ENCODE data around the gene LRP10.

The LRP10 gene

GRCh38 chr14:22837750-22838538, 33.6 kb upstream of the LRP10 start:
- no peak overlapping the region for H3K4me3 ChIP-seq (ENCODE audit: low read length)
- no peak for TF ChIP-seq ZNF274 (IDR thresholded peaks at IDR 0.05; ENCODE audit: low read depth, low read length)

DNA sequence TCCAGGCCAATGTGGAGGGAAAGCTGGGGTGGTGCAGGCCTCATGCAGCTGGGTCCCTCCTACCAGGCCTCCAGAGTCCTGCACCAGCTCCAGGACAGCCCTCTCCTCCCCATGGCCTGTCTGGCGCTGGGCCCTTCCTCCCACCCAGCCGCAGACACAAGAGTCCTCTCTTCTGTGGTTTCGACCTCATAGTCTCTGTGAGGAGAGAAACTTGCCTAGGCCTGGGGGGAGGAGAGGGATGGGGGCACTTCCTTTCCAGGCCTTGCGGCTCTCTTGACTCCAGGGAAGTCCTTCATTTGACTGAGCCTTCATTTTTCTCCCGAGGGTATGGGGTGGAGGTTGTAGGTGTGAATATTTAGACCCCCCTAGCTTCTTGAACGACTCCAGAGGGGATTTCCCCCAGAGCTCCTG, 32.9 kb upstream of the LRP10 start:
- TF ChIP-seq ZNF274 (IDR thresholded peaks at IDR 0.05; ENCODE audit: low read depth, low read length): no peak
- H3K4me3 ChIP-seq (ENCODE audit: low read length): no peak overlapping the region

DNA sequence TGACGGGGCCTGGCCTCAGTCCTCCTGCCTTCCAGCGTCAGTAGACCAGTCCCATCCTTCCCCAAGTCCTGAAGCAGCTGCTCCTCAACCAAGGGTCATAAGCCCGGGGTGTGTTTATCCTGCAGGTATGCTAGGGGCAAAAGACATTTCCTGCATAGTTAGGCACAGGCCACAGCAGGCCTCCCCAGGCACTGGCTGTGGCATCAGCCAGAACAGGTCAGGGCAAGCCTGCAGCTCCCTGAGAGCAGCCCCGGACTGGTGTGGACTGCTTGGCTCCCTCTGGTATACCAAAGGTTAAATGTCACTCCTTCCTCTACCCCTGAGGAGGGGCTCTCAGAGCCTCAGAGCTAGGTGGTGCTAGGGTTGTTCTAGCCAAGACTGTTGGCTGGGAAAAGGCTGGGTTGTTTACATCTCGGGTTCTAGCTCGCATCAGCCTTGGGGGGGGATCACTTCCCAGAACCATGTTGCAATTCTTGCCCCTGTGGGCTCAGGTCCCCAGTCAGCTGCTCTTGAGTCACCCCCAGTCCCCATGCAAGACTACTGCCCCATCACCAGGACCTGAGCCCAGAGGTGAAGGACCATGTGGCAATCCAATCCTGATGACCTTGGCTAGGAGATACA, 32.3 kb upstream of the LRP10 start:
- H3K4me3 ChIP-seq (ENCODE audit: low read length): no peak overlapping the region
- no peak for TF ChIP-seq ZNF274 (IDR thresholded peaks at IDR 0.05; ENCODE audit: low read depth, low read length)

DNA sequence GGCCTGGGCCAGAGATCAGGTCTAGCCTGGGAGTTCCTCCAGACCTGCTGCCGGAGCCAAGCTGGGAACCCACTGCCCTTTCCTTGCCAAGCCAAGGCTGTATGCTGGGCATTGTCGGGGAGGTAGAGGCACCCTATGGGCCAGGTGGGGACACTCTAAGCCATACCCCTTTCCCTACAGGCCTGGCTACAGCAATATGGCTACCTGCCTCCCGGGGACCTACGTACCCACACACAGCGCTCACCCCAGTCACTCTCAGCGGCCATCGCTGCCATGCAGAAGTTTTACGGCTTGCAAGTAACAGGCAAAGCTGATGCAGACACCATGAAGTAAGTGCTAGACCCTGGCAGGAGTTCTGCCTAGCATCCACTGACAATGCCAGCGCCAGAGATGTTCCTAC, 30.2 kb upstream of the LRP10 start:
- no peak for TF ChIP-seq ZNF274 (IDR thresholded peaks at IDR 0.05; ENCODE audit: low read depth, low read length)
- no peak overlapping the region for H3K4me3 ChIP-seq (ENCODE audit: low read length)

DNA sequence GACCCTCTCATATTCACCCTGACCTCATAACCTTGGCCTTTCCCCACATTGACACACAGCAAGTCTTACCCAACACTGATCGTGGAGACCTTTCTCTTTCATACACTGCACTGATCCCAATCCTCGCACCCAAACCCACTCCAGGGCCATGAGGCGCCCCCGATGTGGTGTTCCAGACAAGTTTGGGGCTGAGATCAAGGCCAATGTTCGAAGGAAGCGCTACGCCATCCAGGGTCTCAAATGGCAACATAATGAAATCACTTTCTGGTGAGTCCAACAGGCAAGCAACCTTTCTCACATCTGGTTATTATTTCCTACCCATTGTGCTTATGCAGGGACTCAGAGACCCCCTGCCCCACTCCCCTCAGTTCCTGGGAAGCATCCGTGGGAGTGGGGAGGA, 29.8 kb upstream of the LRP10 start:
- no peak overlapping the region for H3K4me3 ChIP-seq (ENCODE audit: low read length)
- no peak for TF ChIP-seq ZNF274 (IDR thresholded peaks at IDR 0.05; ENCODE audit: low read depth, low read length)

GRCh38 chr14:22842211-22843122, 29.1 kb upstream of the LRP10 start:
- no peak for TF ChIP-seq ZNF274 (IDR thresholded peaks at IDR 0.05; ENCODE audit: low read depth, low read length)

DNA sequence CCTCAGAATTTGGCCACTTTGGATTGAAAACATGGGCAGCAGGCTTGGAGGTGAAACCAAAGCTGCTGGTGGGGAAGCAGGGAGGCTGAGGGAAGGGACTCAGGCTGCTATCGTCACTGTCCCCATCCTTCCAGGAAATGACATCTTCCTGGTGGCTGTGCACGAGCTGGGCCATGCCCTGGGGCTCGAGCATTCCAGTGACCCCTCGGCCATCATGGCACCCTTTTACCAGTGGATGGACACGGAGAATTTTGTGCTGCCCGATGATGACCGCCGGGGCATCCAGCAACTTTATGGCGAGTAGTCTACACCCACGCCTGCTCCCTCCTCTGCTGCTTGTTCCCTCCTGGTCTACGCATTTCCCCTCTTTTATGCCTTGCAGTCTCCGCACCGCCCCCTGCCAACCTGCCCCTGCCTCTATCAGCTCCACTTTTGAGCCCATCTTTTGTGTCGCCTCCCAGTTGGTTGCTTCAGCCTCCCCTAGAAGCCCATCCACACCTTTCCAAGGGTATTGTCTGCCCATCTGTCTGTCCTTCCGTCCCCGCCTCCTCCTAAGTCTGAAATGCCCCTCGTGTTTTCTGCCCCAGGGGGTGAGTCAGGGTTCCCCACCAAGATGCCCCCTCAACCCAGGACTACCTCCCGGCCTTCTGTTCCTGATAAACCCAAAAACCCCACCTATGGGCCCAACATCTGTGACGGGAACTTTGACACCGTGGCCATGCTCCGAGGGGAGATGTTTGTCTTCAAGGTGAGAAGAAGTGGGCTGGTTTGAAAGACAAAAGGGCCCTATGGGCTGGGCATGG, 28.2 kb upstream of the LRP10 start:
- TF ChIP-seq ZNF274 (IDR thresholded peaks at IDR 0.05; ENCODE audit: low read depth, low read length): no peak
- no peak overlapping the region for H3K4me3 ChIP-seq (ENCODE audit: low read length)

More at GRCh38 chr14:22842211-22843122, 29.1 kb upstream of the LRP10 start:
- H3K4me3 ChIP-seq (ENCODE audit: low read length): no peak overlapping the region

DNA sequence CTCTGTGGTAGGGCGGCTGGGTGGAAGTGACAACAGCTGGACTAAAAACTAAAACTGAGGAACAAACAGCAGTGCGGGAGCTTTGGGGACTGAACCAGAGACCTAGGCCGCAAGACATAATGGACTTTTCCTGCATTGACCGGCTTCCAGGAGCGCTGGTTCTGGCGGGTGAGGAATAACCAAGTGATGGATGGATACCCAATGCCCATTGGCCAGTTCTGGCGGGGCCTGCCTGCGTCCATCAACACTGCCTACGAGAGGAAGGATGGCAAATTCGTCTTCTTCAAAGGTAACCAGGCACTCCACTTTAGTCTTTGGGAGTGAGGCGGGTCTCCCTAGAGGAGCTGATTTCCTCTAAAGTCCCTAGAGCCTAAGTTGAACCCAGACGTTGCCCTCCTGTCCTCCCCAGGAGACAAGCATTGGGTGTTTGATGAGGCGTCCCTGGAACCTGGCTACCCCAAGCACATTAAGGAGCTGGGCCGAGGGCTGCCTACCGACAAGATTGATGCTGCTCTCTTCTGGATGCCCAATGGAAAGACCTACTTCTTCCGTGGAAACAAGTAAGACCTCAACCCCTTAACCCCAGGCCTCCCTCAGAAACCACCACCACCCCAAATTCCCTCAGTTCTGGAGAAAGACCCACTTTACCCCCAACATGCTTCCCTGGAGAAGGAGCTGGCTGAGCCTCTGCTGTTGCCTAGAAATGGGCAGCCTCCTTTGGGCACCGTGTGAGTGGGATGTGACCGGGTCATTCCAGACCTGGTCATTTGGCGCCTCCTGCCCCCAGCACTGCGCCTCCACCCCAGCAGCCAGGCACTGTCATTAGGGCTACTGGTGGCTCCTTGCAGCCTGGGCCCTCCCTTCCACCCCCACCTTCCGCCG, 27.1 kb upstream of the LRP10 start:
- H3K4me3 ChIP-seq (ENCODE audit: low read length): no peak overlapping the region
- no peak for TF ChIP-seq ZNF274 (IDR thresholded peaks at IDR 0.05; ENCODE audit: low read depth, low read length)

DNA sequence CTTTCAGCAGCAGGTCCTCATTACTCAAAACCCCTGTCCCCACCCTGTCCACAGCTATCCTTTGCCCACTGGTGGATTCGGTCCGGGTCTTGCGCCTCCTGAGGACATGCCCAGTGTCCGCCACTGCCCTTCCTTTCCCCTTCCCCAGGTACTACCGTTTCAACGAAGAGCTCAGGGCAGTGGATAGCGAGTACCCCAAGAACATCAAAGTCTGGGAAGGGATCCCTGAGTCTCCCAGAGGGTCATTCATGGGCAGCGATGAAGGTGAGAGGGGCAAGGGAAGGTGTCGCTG, 26.5 kb upstream of the LRP10 start:
- H3K4me3 ChIP-seq (ENCODE audit: low read length): no peak overlapping the region
- TF ChIP-seq ZNF274 (IDR thresholded peaks at IDR 0.05; ENCODE audit: low read depth, low read length): no peak

DNA sequence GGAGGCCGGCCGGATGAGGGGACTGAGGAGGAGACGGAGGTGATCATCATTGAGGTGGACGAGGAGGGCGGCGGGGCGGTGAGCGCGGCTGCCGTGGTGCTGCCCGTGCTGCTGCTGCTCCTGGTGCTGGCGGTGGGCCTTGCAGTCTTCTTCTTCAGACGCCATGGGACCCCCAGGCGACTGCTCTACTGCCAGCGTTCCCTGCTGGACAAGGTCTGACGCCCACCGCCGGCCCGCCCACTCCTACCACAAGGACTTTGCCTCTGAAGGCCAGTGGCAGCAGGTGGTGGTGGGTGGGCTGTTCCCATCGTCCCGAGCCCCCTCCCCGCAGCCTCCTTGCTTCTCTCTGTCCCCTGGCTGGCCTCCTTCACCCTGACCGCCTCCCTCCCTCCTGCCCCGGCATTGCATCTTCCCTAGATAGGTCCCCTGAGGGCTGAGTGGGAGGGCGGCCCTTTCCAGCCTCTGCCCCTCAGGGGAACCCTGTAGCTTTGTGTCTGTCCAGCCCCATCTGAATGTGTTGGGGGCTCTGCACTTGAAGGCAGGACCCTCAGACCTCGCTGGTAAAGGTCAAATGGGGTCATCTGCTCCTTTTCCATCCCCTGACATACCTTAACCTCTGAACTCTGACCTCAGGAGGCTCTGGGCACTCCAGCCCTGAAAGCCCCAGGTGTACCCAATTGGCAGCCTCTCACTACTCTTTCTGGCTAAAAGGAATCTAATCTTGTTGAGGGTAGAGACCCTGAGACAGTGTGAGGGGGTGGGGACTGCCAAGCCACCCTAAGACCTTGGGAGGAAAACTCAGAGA, 25.5 kb upstream of the LRP10 start:
- H3K4me3 ChIP-seq (ENCODE audit: low read length): no peak overlapping the region
- no peak for TF ChIP-seq ZNF274 (IDR thresholded peaks at IDR 0.05; ENCODE audit: low read depth, low read length)

DNA sequence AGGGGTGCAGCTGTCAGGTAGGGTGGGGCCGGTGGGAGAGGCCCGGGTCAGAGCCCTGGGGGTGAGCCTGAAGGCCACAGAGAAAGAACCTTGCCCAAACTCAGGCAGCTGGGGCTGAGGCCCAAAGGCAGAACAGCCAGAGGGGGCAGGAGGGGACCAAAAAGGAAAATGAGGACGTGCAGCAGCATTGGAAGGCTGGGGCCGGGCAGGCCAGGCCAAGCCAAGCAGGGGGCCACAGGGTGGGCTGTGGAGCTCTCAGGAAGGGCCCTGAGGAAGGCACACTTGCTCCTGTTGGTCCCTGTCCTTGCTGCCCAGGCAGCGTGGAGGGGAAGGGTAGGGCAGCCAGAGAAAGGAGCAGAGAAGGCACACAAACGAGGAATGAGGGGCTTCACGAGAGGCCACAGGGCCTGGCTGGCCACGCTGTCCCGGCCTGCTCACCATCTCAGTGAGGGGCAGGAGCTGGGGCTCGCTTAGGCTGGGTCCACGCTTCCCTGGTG, 24.7 kb upstream of the LRP10 start:
- no peak for TF ChIP-seq ZNF274 (IDR thresholded peaks at IDR 0.05; ENCODE audit: low read depth, low read length)
- no peak overlapping the region for H3K4me3 ChIP-seq (ENCODE audit: low read length)

DNA sequence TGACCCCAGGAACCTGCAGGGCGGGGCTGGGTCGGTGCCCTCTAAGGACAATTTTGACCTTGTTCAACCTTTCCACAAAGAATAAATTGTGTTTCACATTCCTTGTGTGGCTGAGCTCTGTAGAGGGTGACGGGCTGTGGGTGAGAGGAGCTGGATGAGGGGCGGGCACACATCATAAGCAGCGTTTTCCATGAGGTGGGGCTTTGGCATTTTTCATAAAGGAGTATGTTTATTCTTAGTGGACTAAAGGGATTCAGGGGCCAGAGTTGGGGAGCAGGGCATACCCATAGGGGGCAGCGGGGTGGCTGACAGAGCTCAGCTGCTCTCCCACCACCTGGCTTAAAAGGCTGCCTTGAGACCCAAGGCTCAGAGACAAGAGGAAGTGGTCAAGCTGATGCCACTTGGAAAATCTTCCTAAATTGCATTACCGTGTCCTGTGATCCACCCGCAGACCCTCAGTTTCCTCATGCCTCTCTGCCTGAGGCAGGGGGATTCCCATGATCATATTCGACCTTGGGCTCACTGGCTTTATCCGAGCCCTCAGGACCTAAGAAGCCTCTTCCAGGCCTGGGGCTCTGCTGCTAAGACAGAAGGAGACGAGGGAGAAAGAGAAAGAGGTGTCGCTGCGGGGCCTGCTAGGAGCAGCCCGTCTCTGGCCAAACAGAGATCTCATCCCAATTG, 23.7 kb upstream of the LRP10 start:
- TF ChIP-seq ZNF274 (IDR thresholded peaks at IDR 0.05; ENCODE audit: low read depth, low read length): no peak
- H3K4me3 ChIP-seq (ENCODE audit: low read length): no peak overlapping the region

All from GM08714 (cell line).